Hematopoietic multipotent progenitor cell treated with erythropoietin and hydrocortisone succinate and interleukin-3 and kit ligand, for 17 days (in vitro differentiated cells): ENCODE results near the gene POLR2F.

Experiments
- DNase-seq: peaks from one replicate; pipeline ENCODE4 v3.0.0-alpha.2; 2015; ENCODE audit warnings: low spot score

The POLR2F gene

DNA sequence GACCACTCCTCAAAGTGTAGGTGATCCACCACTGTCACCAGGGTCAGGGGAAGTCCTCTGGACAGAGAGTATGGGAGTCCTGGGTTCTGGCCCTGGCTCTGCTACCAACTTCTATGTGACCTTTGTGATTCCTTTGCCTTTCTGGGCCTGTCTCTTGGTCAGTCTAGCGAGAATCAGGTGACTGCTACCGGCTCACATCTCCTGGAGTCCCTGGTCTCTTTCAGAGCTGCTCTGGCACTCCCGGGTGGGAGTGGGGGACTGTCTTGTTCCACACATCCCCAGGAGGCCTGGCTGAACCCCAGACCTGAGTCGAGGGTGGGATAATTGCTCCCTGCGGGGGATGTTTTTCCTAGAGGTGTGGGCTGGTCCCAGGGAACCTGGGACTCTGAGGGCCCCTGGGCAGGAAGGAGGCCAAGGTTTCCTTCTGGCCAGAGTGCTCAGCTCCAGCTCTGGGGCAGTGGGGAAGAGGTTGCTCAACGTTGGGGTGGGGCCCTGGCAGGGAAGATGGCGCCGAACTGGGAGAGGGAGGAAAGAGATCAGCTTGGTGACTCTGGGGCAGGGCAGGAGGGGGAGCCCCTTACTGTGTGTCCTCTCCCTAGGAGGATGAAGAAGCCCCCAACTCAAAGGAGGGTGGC lies 28.8 kb downstream of the POLR2F start:
- DNase-seq, result no peak

DNA sequence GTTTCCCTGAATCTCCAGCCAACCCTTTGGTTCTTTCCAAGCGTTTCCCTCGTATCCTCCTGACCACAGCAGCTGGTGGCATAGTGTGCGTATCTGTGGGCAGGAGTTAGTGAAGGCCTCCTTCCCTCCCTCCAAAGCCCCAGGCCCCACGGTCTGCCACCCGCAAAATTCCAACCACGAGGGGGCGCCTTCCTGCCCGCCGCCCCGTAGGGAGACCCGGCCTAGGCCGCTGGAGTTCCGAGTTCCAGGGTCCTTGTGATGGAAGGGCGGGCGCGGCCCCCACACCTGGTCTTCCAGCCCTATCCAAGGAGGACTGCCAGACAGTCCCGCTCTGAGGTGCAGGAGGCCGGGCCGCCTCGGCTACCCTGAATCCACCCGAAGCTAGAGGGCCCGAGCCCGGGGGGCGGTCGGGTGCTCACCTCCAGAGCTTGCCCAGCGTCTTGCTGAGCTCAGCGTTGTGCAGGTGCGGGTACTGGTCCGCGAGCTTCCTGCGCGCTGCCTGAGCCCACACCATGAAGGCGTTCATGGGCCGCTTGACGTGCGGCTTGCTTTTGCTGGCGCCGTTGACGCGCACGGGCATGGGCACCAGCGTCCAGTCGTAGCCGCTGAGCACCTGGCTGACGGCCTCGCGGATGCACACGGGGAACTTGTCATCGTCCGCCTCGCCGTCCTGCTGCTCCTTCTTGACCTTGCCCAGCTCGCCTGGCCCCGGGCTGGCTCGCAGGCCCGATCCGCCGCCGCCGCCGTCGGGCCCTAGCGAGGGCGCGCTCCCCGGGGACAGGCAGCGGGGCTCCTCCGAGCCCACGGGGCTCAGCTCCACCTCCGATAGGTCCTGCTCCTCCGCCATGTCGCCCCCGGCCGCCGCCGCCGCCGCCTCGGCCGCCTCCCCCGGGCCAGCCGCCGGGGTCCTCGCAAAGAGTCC lies 29.7 kb downstream of the POLR2F start:
- no peak for DNase-seq

DNA sequence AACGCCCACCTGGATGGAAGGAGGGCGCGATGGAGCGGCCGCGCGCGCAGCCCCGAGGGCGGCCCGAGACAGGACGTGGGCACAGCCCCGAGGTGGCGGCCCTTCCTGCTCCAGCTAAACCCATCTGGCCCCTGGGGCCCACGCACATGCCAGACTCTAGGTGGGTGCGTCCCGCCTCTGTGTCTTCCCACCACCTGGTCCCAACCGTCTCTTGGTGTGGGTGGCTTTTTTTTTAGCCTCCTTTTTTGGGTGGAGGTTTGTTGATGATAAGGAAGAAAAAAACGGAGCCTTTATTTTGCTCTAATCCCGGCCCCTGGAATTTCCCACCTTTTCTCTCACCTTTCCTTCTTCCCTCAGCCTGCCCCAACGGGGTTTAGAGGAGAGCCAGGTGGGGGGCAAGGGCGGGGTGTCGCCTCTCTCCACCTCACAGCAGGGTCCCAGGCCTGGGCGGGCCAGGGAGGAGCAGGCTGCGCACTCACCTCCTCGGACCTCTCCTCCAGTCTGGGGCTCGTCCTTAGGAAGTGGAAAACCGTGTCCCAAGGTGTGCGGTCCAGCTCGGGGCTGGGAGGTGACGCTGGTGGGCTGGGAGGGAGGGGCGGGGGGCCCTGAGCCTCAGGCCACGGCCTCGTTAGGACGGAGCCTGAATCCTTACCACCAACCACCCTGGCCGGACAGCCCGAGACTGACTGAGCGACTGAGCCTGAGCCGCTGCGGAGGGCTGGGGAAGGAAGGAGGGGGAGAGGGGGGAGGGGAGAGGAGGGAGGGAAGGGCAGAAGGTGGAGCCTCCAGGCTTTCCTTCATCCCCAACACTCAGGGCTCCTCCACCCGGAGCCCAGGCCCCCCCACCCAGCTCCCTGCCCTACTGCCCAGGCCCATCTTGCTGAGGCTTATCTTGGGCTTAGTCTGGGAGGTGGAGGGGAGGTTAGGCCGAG lies 30.6 kb downstream of the POLR2F start, which contains the start of gene SOX10:
TSS of gene SOX10 (minus strand) at position 696 of the 932 bp plus-strand sequence. CDS start 771 bp downstream, outside the sequence.
- DNase-seq, result no peak

GRCh38 chr22:37985050-37985585 lies 31.6 kb downstream of the POLR2F start:
- no peak for DNase-seq

DNA sequence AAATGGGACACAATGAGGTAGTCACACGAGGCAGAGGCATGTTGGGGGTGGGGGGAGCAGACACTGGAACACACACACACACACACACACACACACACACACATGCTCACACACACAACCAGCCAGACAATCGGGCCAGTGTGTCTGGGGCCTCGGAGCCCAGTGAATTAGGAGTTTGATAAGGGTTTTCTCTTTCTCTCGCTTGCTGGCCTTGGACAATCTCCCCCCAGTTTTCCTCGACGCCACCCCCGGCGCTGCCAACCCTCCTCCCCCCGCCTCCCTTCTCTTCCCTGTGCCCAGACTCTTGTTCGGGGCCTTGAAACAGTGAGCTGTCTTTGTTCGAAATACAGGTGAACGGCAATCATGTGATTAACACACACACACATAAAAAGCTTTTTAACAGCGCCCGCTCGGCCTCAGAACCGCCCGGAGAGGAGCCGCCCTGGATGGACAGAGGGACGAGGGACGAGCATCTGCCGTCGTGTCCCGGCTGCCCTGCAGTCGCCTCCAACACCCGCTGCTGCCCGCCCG lies 32.3 kb downstream of the POLR2F start:
- no peak for DNase-seq

- no peak for DNase-seq
These were observed 32.9 kb downstream of the POLR2F start for GRCh38 chr22:37986371-37986770.

DNA sequence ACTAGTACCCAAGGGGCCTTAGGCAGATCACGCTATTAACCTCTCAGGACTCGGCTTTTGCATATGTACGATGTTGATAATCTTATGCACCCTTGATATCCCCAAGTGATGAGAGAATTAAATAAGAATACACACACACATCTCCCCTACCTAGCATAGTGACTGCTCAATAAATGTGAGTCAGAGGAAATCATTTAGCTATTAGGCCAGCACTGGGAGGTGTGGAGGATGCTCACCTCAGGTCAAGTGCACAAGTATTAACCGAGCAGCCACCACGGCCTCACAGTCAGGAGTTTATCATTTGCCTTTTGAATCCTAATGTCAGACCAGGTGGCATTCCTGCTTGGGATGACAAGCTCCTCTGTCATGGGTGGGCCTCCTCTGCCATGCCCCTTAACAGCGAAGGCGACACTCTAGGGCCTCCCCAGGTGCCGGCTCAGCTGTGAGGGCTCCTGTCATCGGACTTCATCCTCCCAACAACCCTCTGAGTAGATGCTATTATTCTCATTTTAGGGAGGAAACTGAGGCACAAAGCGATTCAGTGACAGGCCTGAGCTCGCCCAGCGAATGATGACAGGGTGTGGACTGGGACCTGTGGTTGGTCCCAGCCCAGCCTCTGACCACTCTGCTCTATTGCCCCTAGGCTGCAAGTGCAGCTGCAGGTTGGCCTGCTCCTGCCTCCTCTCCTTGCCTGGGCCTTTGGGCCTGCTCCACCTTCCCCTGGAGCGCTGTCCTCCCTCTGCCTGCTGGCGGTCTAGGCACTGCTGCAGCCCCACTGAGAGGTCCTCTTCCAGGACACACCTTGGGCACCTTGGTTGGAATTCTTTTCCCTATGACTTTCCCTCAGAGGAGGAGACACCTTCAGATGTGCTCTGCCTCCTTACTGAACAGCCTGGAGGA lies 35.9 kb downstream of the POLR2F start:
- DNase-seq, result no peak

GRCh38 chr22:37990301-37990700 lies 36.8 kb downstream of the POLR2F start:
- no peak for DNase-seq

DNA sequence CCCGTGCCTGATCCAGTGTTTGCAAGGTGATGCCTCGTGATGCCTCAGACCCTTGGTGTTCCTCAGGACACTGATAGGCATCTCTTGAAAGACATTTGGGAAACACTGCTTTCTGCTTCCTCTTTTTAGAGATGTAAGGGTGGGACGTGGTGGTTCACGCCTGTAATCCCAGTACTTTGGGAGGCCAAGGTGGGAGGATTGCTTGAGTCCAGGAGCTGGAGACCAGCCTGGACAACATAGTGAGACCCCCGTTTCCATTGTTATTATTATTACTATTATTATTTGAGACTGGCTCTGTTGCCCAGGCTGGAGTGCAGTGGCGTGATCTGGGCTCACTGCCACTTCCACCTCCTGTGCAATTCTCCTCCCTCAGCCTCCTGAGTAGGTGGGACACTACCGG lies 37.4 kb downstream of the POLR2F start:
- DNase-seq, result no peak

GRCh38 chr22:37991731-37992442 lies 38.4 kb downstream of the POLR2F start:
- DNase-seq, result no peak

GRCh38 chr22:37994049-37994448 lies 40.5 kb downstream of the POLR2F start:
- no peak for DNase-seq

GRCh38 chr22:37994982-37995381 lies 41.5 kb downstream of the POLR2F start:
- DNase-seq, result no peak

DNA sequence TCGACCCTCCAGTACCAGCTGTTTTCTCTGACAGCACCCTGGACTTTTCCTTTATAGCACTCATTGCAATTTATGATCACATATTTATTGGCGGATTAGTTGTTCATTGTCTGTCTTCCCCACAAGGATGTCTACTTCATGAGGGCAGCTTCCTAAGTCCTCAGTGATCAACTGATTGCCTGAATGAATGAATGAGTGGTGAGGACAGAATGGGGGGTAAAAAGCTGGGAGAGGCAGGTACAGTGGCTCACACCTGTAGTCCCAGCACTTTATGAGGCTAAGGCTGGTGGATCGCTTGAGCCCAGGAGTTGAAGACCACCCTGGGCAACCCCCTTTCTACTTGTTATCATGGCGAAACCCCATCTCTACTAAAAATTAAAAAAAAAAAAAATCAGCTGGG lies 42.0 kb downstream of the POLR2F start:
- DNase-seq, result no peak

DNA sequence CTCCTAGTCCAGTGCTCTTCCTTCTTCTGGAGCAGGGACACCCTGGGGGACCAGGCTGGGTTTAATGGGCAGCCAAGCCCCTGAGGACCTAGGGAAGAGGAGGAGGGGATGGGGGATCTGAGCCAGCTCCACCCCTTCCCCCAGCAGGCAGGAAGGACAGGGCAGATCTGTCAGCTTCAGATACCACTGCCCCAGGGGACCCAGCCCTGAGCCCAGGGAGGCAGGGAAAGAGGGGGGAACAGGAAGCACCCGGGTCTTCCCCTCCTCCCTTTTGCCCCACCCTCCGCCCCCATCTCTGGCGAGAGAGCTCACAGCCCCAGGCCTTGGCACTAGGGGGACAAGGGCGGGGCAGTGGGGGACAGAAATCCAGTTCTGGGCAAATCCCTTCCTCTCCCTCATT lies 42.6 kb downstream of the POLR2F start:
- DNase-seq, result no peak

- DNase-seq, result no peak
These were observed 43.2 kb downstream of the POLR2F start for GRCh38 chr22:37996515-37997246.

GRCh38 chr22:37998543-37998942 lies 45.0 kb downstream of the POLR2F start:
- DNase-seq, result no peak

DNA sequence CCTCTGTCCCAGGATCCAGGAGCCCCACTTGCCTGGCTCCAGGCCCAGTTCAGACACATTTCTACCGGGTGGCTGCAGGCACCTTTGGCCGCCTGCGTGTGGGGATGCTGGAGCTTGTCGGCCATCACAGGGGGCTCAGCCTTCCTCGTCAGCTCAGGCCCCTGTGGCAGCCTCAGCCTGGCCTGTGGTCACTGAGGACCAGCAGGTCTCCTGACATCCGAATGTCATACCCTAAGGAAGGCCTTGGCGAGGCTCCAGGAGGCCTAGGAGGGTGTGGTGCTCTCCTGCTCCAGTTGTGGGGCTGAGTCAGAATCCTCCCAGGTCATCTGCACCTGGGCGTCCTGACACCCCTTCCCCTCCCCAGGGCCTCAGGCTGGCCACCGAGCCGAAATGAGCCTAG lies 45.7 kb downstream of the POLR2F start:
- DNase-seq, result no peak

DNA sequence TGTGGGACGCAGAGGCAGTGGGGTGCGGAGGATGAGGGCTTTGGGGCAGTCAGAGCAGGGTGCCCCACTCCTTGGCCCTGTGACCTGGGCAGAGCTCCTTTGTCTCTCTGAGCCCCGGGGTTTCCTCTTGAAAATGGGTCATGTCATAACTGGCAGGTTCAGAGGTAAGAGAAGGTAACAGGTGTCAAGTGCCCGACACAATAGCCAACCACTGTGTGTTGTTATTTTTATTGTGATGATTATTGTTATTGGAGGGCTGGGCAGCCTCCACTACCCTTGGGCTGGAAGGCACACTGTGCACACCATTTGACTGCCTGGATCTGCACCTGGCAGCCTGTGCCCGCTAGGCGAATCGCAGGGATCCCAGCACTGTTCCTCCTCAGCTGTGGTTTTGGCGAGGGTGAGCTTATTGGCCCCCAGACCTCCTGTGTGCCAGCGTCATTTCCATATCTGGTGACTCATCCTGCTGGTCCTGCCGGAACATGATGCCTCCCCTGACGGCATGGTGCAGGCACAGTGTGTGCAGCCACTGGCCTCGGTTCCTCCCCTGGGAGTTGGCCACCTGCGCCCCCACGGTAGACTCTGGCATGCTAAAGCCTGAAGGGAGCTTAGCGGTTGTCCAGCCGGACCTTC lies 46.3 kb downstream of the POLR2F start:
- DNase-seq, result no peak

- DNase-seq, result no peak
These were observed 52.4 kb downstream of the POLR2F start for GRCh38 chr22:38005943-38006342.
